ENCODE data around the gene FYN. TPM values are rescaled to one million over a fixed set of nuclear protein-coding genes. Genes with fewer than 3 reads are reported as not detected.

The FYN gene
- total and polyA plus RNA-seq, 2 of the 8 experiments (the other 6 are each of a cell fraction or from before 2014, with no cell fraction given): 46.8 to 97.2 TPM

- no peak for TF ChIP-seq CHD7 (IDR thresholded peaks at IDR 0.05; ENCODE audit: insufficient replicate concordance, low read length)
- TF ChIP-seq CTBP2 (IDR thresholded peaks at IDR 0.05; ENCODE audit: borderline replicate concordance, insufficient read depth, insufficient read length, low read length): no peak
- TF ChIP-seq RAD21 (IDR thresholded peaks at IDR 0.05 in 1 of 2, conservative IDR thresholded peaks at IDR 0.05 in 1 of 2; ENCODE audit: low read depth in 2 of 2, low read length in 2 of 2): no peak
Measured at GRCh38 chr6:111846492-111847409, 26.5 kb downstream of the FYN start (continued).
